Muscle of leg (tissue), 11 donors: Measurements from ENCODE around the gene OR6X1. TPM values are rescaled to one million over a fixed set of nuclear protein-coding genes. Genes with fewer than 3 reads are reported as not detected.
A peak's percentile ranks its signal among the peaks of the same experiment; 100 is the strongest.
"Not testable (repeated sequence)": the region's sequence is repeated elsewhere in the genome, so short reads cannot be mapped to it uniquely, and the experiment has no call there.

Experiments used
- DNase-seq: peaks from one replicate; pipeline ENCODE4 v3.0.0; 2013
- H3K27ac ChIP-seq: one replicate; pipeline ENCODE4 v1.5.1; 2013; ENCODE audit warnings: mild to moderate bottlenecking, low read length, control low read depth
- H3K27me3 ChIP-seq: one replicate; pipeline ENCODE4 v1.6.1; 2013; ENCODE audit warnings: low read length; ENCODE audit not compliant: control insufficient read depth, insufficient read depth
- H3K36me3 ChIP-seq: one replicate; pipeline ENCODE4 v1.6.1; 2013; ENCODE audit warnings: low read length; ENCODE audit not compliant: control insufficient read depth, insufficient read depth
- H3K4me1 ChIP-seq: one replicate; pipeline ENCODE4 v1.6.1; 2013; ENCODE audit warnings: low read length; ENCODE audit not compliant: control insufficient read depth, insufficient read depth
- H3K4me3 ChIP-seq: one replicate; pipeline ENCODE4 v1.5.1; 2013; ENCODE audit warnings: low read length, control low read depth
- H3K9me3 ChIP-seq: replicated peaks from 2 replicates; pipeline ENCODE4 v1.6.1; 2013; ENCODE audit warnings: low read depth, low read length; ENCODE audit not compliant: control insufficient read depth
- WGBS: methylation state at CpG from one replicate; pipeline ENCODE4 v1.1.5; 2013; ENCODE audit warnings: missing lambda C conversion rate; ENCODE audit not compliant: insufficient coverage; 5-methylcytosine and 5-hydroxymethylcytosine counted together
- polyA plus RNA-seq, 8 donors: library from polyadenylated mRNA; unstranded; fragments of 120-200 nt; gene quantifications; one replicate each; pipeline versions ENCODE4 v1.2.1 to v1.2.3, GENCODE V29; 2013; ENCODE audit warnings: inconsistent platforms in 1 of 8, low replicate concordance in 1 of 8; ENCODE audit not compliant: insufficient read length in 8 of 8, insufficient read depth in 1 of 8
- total RNA-seq: library from RNA; stranded (reverse); fragments of 120-200 nt; gene quantifications from one replicate; pipeline ENCODE4 v1.2.4, GENCODE V29; 2013

Gene OR6X1
- total and polyA plus RNA-seq, 9 donors = not detected

DNA sequence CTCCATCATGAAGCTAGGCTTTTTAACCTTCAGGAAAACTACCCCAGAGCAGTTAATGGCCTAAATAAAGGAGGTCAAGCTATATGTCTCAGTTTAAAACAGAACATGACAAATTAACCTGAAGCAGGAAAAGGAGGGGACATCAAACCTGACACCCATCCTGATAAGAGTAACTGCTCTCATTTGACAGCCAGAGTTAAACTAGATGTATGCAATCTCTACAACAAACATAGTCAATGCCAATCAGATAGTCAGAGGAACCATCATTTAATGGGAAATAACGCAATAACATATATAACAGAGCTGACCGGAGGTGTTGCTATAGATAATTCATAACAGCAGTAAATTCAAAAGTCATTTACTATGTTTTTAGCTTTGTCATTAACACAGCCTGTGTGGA lies 15.9 kb downstream of the OR6X1 start:
- no CpG with 5 or more reads among the region's 2 CpGs for WGBS
- H3K4me3 ChIP-seq = no peak overlapping the region
- H3K36me3 ChIP-seq = peaks cover 44% of the 10 kb centered on the region

DNA sequence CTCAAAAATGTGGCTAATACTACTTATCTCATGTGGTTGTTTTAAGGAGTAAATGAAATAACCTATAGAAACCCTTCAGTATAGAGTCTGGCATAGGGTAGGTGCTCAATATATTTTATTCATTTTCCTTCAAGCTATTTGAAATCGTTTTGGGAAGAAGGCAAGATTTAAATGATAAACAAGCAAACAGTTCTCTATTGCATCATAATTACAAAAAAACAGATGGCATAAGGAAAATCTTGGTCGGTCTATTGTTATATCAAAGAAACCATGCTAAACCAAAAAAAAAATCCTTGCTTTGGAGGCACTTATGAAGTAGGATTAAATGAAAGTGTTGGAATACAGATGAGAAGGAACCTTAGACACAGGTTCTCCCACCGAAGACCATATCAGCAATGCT lies 17.5 kb downstream of the OR6X1 start:
- Histone ChIP-seq H3K36me3 (peaks cover 44% of the 10 kb centered on the region), H3K27ac (no peak overlapping the region), H3K4me3 (no peak overlapping the region), H3K4me1 (peaks cover 12% of the 10 kb centered on the region), H3K9me3 (no peaks in the 10 kb centered on the region), H3K27me3 (no peaks in the 10 kb centered on the region)
- no peak for DNase-seq
- WGBS = no CpG with 5 or more reads among the region's 3 CpGs

More for the DNA sequence above, 15.9 kb downstream of the OR6X1 start:
- DNase-seq = no peak
- Histone ChIP-seq H3K27me3 (no peaks in the 10 kb centered on the region), H3K9me3 (no peaks in the 10 kb centered on the region), H3K27ac (no peak overlapping the region), H3K4me1 (peaks cover 18% of the 10 kb centered on the region)

DNA sequence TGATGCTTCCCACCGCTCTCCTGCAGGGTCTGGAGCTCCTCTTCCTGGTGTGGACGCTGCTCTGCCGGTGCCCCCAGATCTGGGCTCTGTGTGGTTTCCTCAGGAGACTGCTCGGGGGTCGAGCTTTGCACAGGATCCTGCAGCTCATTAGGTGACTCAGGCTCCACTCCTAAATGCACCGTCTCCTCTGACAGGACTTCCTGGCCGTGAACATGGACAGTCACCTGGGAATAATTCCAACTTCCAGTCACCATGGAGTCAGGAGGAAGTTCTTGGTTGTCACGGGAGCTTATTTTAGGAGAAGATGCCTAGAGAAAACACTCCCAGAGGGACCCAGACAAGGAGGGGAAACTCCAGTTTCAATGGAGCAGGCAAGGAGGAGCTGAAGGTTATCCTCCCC lies 24.7 kb downstream of the OR6X1 start:
- no peaks in the 10 kb centered on the region for H3K4me1 ChIP-seq
- H3K4me3 ChIP-seq = no peak overlapping the region
- H3K27ac ChIP-seq = no peak overlapping the region
- peaks cover 5% of the 10 kb centered on the region for H3K9me3 ChIP-seq
- 89% methylated on average over 6 of the region's 8 CpGs for WGBS
- H3K27me3 ChIP-seq = no peaks in the 10 kb centered on the region
- no peak for DNase-seq
- peaks cover 71% of the 10 kb centered on the region for H3K36me3 ChIP-seq

DNA sequence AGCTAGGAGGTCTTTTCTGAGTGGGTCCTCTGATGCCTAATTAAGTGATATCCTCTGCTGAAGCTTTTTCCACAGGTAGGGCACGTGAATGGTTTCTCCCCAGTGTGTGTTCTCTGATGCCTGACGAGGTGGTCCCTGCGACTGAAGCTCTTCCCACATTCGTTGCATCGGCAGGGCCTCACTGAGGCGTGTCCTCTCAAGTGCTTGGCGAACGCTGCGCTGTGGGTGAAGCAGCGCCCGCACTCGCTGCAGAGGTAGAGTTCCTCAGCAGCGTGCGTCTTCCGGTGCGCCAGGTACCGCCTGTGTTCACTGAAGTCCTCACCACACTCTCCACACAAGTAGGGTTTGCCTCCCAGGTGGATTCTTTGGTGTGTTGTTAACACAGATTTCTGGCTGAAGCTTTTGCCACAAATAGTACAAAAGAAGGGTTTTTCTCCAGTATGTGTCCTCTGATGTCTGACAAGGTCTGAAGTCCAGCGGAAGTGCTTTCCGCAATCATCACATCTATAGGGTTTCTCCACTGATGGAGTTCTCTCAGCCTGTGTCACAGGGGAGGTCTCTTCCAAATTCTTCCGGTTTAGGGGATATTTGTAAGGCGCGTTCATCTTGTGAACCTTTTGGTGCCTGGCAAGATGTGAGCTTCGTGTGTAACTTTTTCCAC lies 28.2 kb downstream of the OR6X1 start:
- H3K27me3 ChIP-seq = no peaks in the 10 kb centered on the region
- H3K9me3 ChIP-seq = peaks cover 5% of the 10 kb centered on the region
- peaks cover 70% of the 10 kb centered on the region for H3K36me3 ChIP-seq
- no peak overlapping the region for H3K27ac ChIP-seq
- H3K4me1 ChIP-seq = no peaks in the 10 kb centered on the region
- over 99% methylated on average over 8 of the region's 23 CpGs for WGBS
- H3K4me3 ChIP-seq = no peak overlapping the region
- no peak for DNase-seq

DNA sequence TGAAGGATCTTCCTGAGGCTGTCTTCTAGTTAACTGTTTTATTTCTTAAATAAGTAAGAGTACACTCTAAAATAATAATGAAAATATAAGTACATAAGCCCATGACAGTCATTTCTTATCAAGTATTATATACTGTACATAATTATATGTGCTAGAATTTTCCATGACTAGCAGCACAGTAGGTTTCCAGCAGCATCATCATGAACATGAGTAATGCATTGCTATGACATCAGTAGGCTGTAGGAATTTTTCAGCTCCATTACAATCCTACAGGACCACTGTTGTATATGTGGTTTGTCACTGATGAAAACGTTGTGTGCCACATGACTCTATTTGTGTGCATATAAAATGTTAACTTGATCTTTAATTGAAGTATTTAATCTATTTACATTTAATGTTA lies 34.9 kb downstream of the OR6X1 start:
- peaks cover 10% of the 10 kb centered on the region for H3K36me3 ChIP-seq
- DNase-seq = no peak
- H3K27ac ChIP-seq = no peak overlapping the region
- H3K9me3 ChIP-seq = no peaks in the 10 kb centered on the region
- no peak overlapping the region for H3K4me3 ChIP-seq
- H3K4me1 ChIP-seq = no peaks in the 10 kb centered on the region
- no peaks in the 10 kb centered on the region for H3K27me3 ChIP-seq
- WGBS = no CpG with 5 or more reads among the region's 1 CpG

DNA sequence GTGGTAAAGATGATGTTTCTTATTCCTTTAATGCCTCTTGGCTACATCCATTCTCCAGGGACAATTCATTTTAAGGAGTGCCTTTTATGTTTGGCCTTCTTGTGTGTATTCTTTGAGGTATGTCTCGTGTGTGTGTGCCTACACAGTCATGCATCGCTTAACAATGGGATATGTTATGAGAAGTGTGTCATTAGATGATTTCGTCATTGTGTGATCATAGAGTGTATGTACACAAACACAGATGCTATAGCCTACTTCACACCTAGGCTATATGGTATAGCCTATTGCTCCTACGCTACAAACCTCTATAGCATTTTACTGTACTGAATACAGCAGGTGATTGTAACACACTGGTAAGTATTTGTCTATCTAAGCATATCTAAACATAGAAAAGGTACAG lies 35.8 kb downstream of the OR6X1 start:
- Histone ChIP-seq H3K36me3 (peaks cover under 1% of the 10 kb centered on the region), H3K27me3 (no peaks in the 10 kb centered on the region), H3K4me1 (no peaks in the 10 kb centered on the region), H3K27ac (no peak overlapping the region), H3K9me3 (no peaks in the 10 kb centered on the region), H3K4me3 (no peak overlapping the region)
- WGBS = no CpG with 5 or more reads among the region's 4 CpGs
- no peak for DNase-seq

DNA sequence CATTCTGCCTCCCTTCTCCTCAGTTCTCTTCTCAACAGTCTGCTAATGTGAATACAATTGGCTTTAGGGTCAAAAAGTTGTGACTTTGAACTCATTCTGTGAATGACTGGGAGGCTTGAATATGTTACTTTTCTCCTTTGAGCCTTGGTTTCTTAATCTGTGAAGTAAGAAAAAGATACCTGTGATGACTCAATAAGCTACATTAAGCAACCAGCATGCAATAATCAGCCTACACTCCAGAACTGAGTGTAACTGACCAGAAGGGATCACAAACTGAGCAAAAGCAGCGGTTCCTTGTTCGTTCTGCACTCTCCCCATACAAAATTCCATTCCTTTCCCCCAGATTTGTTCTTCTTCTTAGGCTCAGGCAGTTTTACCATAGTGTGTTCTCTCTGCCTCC lies 36.3 kb downstream of the OR6X1 start:
- Histone ChIP-seq H3K27ac (no peak overlapping the region), H3K4me1 (no peaks in the 10 kb centered on the region), H3K9me3 (no peaks in the 10 kb centered on the region), H3K36me3 (no peaks in the 10 kb centered on the region), H3K4me3 (no peak overlapping the region), H3K27me3 (no peaks in the 10 kb centered on the region)
- no CpG with 5 or more reads among the region's 2 CpGs for WGBS
- no peak for DNase-seq

DNA sequence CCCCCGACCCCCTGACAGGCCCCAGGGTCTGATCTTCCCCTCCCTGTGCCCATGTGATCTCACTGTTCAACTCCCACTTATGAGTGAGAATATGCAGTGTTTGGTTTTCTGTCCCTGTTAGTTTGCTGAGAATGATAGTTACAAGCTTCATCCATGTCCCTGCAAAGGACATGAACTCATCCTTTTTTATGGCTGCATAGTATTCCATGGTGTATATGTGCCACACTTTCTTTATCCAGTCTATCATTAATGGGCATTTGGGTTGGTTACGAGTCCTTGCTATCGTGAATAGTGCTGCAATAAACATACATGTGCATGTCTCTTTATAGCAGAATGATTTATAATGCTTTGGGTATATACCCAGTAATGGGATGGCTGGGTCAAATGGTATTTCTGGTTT lies 41.7 kb downstream of the OR6X1 start:
- not testable (repeated sequence) for H3K4me1 ChIP-seq
- no CpG with 5 or more reads among the region's 3 CpGs for WGBS

DNA sequence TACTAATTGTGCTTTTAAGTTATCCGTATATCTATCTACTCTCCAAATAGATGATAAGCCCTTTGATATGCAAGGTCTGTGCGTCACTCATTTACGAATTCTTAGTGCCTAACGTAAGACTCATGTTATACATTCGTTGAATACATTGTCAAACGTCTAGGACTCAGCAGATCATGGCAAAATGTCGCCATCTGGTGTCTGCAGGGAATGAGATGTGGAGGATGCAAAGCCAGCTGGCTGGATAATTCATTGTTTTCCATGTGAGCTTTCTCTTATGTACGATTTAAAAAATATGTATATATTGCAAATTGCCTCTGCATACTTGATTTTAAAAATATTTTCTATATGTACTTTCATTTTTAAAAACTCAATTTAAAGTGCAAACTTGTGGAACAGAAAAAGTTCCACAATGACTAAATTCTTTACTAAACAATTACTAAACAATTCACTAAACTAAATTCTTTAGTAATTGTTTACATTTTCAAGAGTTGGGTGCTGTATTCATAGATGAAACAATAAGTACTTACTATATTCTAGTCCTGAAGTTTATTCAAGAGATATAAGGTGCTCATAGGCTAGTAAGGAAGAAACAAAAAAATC lies 46.6 kb downstream of the OR6X1 start:
- no CpG with 5 or more reads among the region's 8 CpGs for WGBS
- DNase-seq = peak; percentile 80
- Histone ChIP-seq H3K27ac (no peak overlapping the region), H3K4me3 (no peak overlapping the region), H3K4me1 (peaks cover 7% of the 10 kb centered on the region), H3K36me3 (no peaks in the 10 kb centered on the region), H3K27me3 (no peaks in the 10 kb centered on the region), H3K9me3 (no peaks in the 10 kb centered on the region)

More for the DNA sequence above, 41.7 kb downstream of the OR6X1 start:
- H3K36me3 ChIP-seq, H3K9me3 ChIP-seq, H3K4me3 ChIP-seq, H3K27ac ChIP-seq, H3K27me3 ChIP-seq, DNase-seq: not testable (repeated sequence)

DNA sequence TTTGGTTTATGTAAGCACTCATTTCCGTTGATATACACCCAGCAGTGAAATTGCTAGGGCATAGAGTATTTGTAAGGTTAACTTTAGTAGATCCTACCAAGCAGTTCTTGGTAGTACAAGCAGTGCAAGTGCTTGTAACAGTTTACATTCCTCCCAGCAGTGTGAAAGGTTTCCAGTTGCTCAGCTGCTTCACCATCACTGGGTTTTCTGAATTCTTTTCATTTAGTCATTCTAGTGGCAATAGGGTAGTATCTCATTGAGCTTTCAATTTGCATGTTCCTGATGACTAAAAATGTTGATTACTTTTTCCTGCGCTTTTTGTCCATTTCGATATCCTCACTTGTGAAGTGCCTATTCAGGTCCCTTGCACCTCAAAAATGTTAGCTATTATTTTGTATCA lies 47.1 kb downstream of the OR6X1 start:
- Histone ChIP-seq H3K27me3 (no peaks in the 10 kb centered on the region), H3K36me3 (no peaks in the 10 kb centered on the region), H3K27ac (no peak overlapping the region), H3K4me1 (peaks cover 12% of the 10 kb centered on the region), H3K4me3 (no peak overlapping the region), H3K9me3 (no peaks in the 10 kb centered on the region)
- no peak for DNase-seq
- WGBS = 92% methylated on average over 2 of the region's 3 CpGs
